Kidney epithelial cell (primary cell): ENCODE measurements around the gene PFDN5. TPM values are rescaled to one million over a fixed set of nuclear protein-coding genes. Genes with fewer than 3 reads are reported as not detected.
A peak's percentile ranks its signal among the peaks of the same experiment; 100 is the strongest.

Experiments used
- DNase-seq: peaks from one replicate; pipeline ENCODE4 v3.0.0-alpha.2; 2010; ENCODE audit warnings: low read depth
- H3K27me3 ChIP-seq: 2 replicates; pipeline ENCODE4 v1.6.0; 2011; ENCODE audit warnings: low read length; ENCODE audit not compliant: control insufficient read depth, insufficient read depth
- H3K36me3 ChIP-seq: 2 replicates; pipeline ENCODE4 v1.5.1; 2011; ENCODE audit warnings: low read length; ENCODE audit not compliant: control insufficient read depth, insufficient read depth
- H3K4me3 ChIP-seq: 2 replicates; pipeline ENCODE4 v1.5.1; 2011; ENCODE audit warnings: low read depth, mild to moderate bottlenecking, control low read depth, low read length
- CTCF ChIP-seq: IDR thresholded peaks from 2 replicates; pipeline ENCODE4 v1.5.1; 2011; ENCODE audit warnings: mild to moderate bottlenecking, moderate library complexity, low read length, control low read depth, inconsistent platforms; ENCODE audit not compliant: insufficient read depth, poor library complexity, severe bottlenecking
- total RNA-seq: library from RNA; depleted of rRNA; stranded (reverse); fragments of >200 nt; gene quantifications from 2 replicates; pipeline ENCODE4 v1.2.3, GENCODE V29; 2015

PFDN5 gene
- total RNA-seq, 1 donor from 2014 or later, result 301 TPM

GRCh38 chr12:53267999-53268629 lies 27.2 kb upstream of the PFDN5 start, which contains the start of gene ESPL1:
Gene ESPL1, plus strand, starts transcription at chr12:53268299. Its CDS starts 468 bp downstream, at chr12:53268767.
- Histone ChIP-seq H3K4me3 (peak within 1 kb of the TSS; percentile 79), H3K36me3 (no peaks in the 10 kb centered on the region), H3K27me3 (no peaks in the 10 kb centered on the region)
- peak; percentile 23 for DNase-seq
- peak; percentile 25 for TF ChIP-seq CTCF

- Histone ChIP-seq H3K4me3 (peak overlapping the region; percentile 79), H3K27me3 (no peaks in the 10 kb centered on the region), H3K36me3 (no peaks in the 10 kb centered on the region)
- DNase-seq, result no peak
- TF ChIP-seq CTCF, result no peak
These were observed 26.4 kb upstream of the PFDN5 start for GRCh38 chr12:53268630-53269562.

- no peak for DNase-seq
- no peaks in the 10 kb centered on the region for H3K36me3 ChIP-seq
- no peak overlapping the region for H3K4me3 ChIP-seq
- TF ChIP-seq CTCF, result no peak
- no peaks in the 10 kb centered on the region for H3K27me3 ChIP-seq
These were observed 20.9 kb upstream of the PFDN5 start for GRCh38 chr12:53274445-53274844.

GRCh38 chr12:53276511-53276910 lies 18.8 kb upstream of the PFDN5 start:
- DNase-seq, result no peak
- no peaks in the 10 kb centered on the region for H3K27me3 ChIP-seq
- H3K36me3 ChIP-seq, result no peaks in the 10 kb centered on the region
- no peak for TF ChIP-seq CTCF
- H3K4me3 ChIP-seq, result no peak overlapping the region

GRCh38 chr12:53277981-53278380 lies 17.4 kb upstream of the PFDN5 start:
- DNase-seq, result no peak
- Histone ChIP-seq H3K36me3 (no peaks in the 10 kb centered on the region), H3K27me3 (no peaks in the 10 kb centered on the region), H3K4me3 (no peak overlapping the region)
- TF ChIP-seq CTCF, result no peak
